Adrenal gland (tissue), 12 donors: Measurements from ENCODE around the gene SBNO2. TPM values are rescaled to one million over a fixed set of nuclear protein-coding genes. Genes with fewer than 3 reads are reported as not detected.
A peak's percentile ranks its signal among the peaks of the same experiment; 100 is the strongest.

Source experiments
- DNase-seq, 7 donors: peaks; one replicate each; pipeline ENCODE4 v3.0.0-alpha.2; 2019 to 2020
- H3K27ac ChIP-seq, 5 donors: fragments of 200-600 bp; sonication (generic) in 4 of 5; 1 replicate in 3 of 5; 2 replicates in 2 of 5; pipeline versions ENCODE4 v1.5.1 to v1.8.0; 2016 to 2020; ENCODE audit warnings: mild to moderate bottlenecking in 1 of 5
- H3K27me3 ChIP-seq: fragments of 200-600 bp; 2 replicates; pipeline ENCODE4 v1.8.0; 2021
- H3K36me3 ChIP-seq, 2 donors: fragments of 200-600 bp; replicated peaks in 1 of 2; 1 replicate in 1 of 2; 2 replicates in 1 of 2; pipeline versions ENCODE4 v1.5.1 to v1.8.0; 2018 to 2022
- H3K4me1 ChIP-seq, 2 donors: fragments of 200-600 bp; replicated peaks in 1 of 2; 1 replicate in 1 of 2; 2 replicates in 1 of 2; pipeline versions ENCODE4 v1.5.1 to v1.8.0; 2018 to 2021
- H3K4me3 ChIP-seq, 4 donors: fragments of 200-600 bp; sonication (generic) in 3 of 4; one replicate each; pipeline ENCODE4 v1.5.1; 2016 to 2018
- H3K9me3 ChIP-seq, 3 donors: fragments of 200-600 bp; sonication (generic) in 1 of 3; replicated peaks in 1 of 3; 1 replicate in 2 of 3; 2 replicates in 1 of 3; pipeline versions ENCODE4 v1.5.1 to v1.8.0; 2016 to 2021
- CTCF ChIP-seq, 6 experiments: fragments of 450-650 bp in 4 of 6; fragments of 200-600 bp in 2 of 6; sonication (generic) in 1 of 6; IDR thresholded peaks; 1 replicate in 5 of 6; 2 replicates in 1 of 6; pipeline versions ENCODE4 v1.5.1 to v1.8.0; 2016 to 2021; ENCODE audit warnings: antibody characterized with exemption in 6 of 6, mild to moderate bottlenecking in 2 of 6, moderate library complexity in 1 of 6
- POLR2A ChIP-seq, 2 donors: fragments of 450-650 bp; IDR thresholded peaks; one replicate each; pipeline ENCODE4 v1.6.1; 2017; ENCODE audit warnings: antibody characterized with exemption in 2 of 2, mild to moderate bottlenecking in 2 of 2, moderate library complexity in 1 of 2
- WGBS, 4 donors: extraction: QIAGEN DNeasy Blood & Tissue Kit in 2 of 4; methylation state at CpG; one replicate each; pipeline versions ENCODE4 v1.1.5 to v1.1.7; 2013 to 2017; 5-methylcytosine and 5-hydroxymethylcytosine counted together
- intact Hi-C, 2 donors: fragments of 100-400 bp; cut with DNase I; formaldehyde crosslinking; loops; one replicate each; pipeline versions ENCODE4 v1.14.1 to v1.15.0; 2022 to 2023
- polyA plus RNA-seq, 3 donors: library from polyadenylated mRNA; stranded (reverse); fragments of 200-250 nt in 2 of 3; fragments of 350-450 nt in 1 of 3; fragmentation: Illumina TruSeq in 1 of 3; extraction: RNeasy Lipid Tissue Mini Kit (QIAGEN cat#74804) in 1 of 3; gene quantifications; one replicate each; pipeline ENCODE4 v1.2.3, GENCODE V29; 2013 to 2014
- total RNA-seq, 9 donors: library from RNA; depleted of rRNA in 4 of 9; stranded (reverse); fragments of >200 nt in 4 of 9; fragments of 120-200 nt in 1 of 9; fragmentation: NEBNext Ultra II Directional in 1 of 9; extraction: Animal tissue kit (Norgen Biotek cat#: 25700) in 1 of 9; gene quantifications; one replicate each; pipeline versions ENCODE4 v1.1.0 to v1.2.4, GENCODE V29; 2013 to 2023
- donor health status: healthy with polysubstance abuse.
- donor health status: Bipolar disorder and iron deficiency.
- donor health status: DM: yes; HTN: yes; CAD: no.
- donor health status: DM: no; HTN: no; CAD: no.
- donor health status: DM: no; HTN: no; CAD: no.
- donor health status: DM: yes; HTN: yes; CAD: no.

Gene SBNO2
- total and polyA plus RNA-seq, 12 donors, result 13.6 to 176 (median 74.7) TPM

GRCh38 chr19:1109032-1109551, 65.0 kb downstream of the SBNO2 start:
- H3K4me1 ChIP-seq, result peaks cover 37 to 38% of the 10 kb centered on the region in 2 donors
- peak in 2 of 7 donors; percentile 21 to 48 for DNase-seq
- peaks cover 0 to 72% of the 10 kb centered on the region in 2 donors for H3K36me3 ChIP-seq
- WGBS, 4 donors, result 88 to 90% (median 90%) methylated on average over 8 to 48 of the region's 48 CpGs; no CpG with 5 or more reads in 1 of the 4 donors
- intact Hi-C loops, result no loop called here
- H3K4me3 ChIP-seq, result no peak overlapping the region
- H3K27me3 ChIP-seq, result no peaks in the 10 kb centered on the region
- no peaks in the 10 kb centered on the region for H3K9me3 ChIP-seq
- TF ChIP-seq CTCF (IDR thresholded peaks at IDR 0.05), result no peak
- TF ChIP-seq POLR2A (IDR thresholded peaks at IDR 0.05), result no peak
- H3K27ac ChIP-seq, result peak overlapping the region in 1 of 5 donors; percentile 24

- Histone ChIP-seq H3K27me3 (no peaks in the 10 kb centered on the region), H3K4me1 (peaks cover 32 to 36% of the 10 kb centered on the region in 2 donors), H3K27ac (no peak overlapping the region), H3K9me3 (no peaks in the 10 kb centered on the region), H3K4me3 (no peak overlapping the region), H3K36me3 (peaks cover 0 to 66% of the 10 kb centered on the region in 2 donors)
- intact Hi-C loops, result no loop called here
- TF ChIP-seq POLR2A (IDR thresholded peaks at IDR 0.05) (no peak), CTCF (IDR thresholded peaks at IDR 0.05) (no peak)
- 89 to 92% (median 91%) methylated on average over 45 to 89 of the region's 89 CpGs; no CpG with 5 or more reads in 1 of the 4 donors for WGBS, 4 donors
- DNase-seq, result no peak
These were observed 65.6 kb downstream of the SBNO2 start for GRCh38 chr19:1108291-1109031.

- H3K36me3 ChIP-seq, result peaks cover 0 to 61% of the 10 kb centered on the region in 2 donors
These were observed 66.3 kb downstream of the SBNO2 start for GRCh38 chr19:1107661-1108261.

More at GRCh38 chr19:1107661-1108261, 66.3 kb downstream of the SBNO2 start:
- 86 to 90% (median 89%) methylated on average over 10 to 25 of the region's 25 CpGs for WGBS, 4 donors
- intact Hi-C loops, result no loop called here
- TF ChIP-seq CTCF (IDR thresholded peaks at IDR 0.05) (no peak), POLR2A (IDR thresholded peaks at IDR 0.05) (no peak)
- no peak overlapping the region for H3K4me3 ChIP-seq
- no peaks in the 10 kb centered on the region for H3K27me3 ChIP-seq
- H3K27ac ChIP-seq, result peak overlapping the region in 1 of 5 donors; percentile 10
- H3K9me3 ChIP-seq, result no peaks in the 10 kb centered on the region
- no peak for DNase-seq
- peaks cover 32 to 37% of the 10 kb centered on the region in 2 donors for H3K4me1 ChIP-seq
